Osteoblast (primary cell): ENCODE results near the gene TTC23L. TPM values are rescaled to one million over a fixed set of nuclear protein-coding genes. Genes with fewer than 3 reads are reported as not detected.

Experiments
- DNase-seq: peaks from one replicate; pipeline ENCODE4 v3.0.0; 2011; ENCODE audit warnings: low spot score, mixed read lengths; ENCODE audit not compliant: insufficient read length; ENCODE audit errors: missing footprints
- H2AFZ ChIP-seq: 2 replicates; pipeline ENCODE4 v1.6.0; 2011; ENCODE audit warnings: mild to moderate bottlenecking, low read length
- H3K27ac ChIP-seq: 2 replicates; pipeline ENCODE4 v1.5.1; 2011; ENCODE audit warnings: mild to moderate bottlenecking, low read depth, low read length, moderate library complexity
- H3K27me3 ChIP-seq: 2 replicates; pipeline ENCODE4 v1.6.0; 2012; ENCODE audit warnings: mild to moderate bottlenecking, control low read depth, inconsistent platforms, low read length, moderate library complexity; ENCODE audit not compliant: insufficient read depth
- H3K36me3 ChIP-seq: 2 replicates; pipeline ENCODE4 v1.5.1; 2011; ENCODE audit warnings: mild to moderate bottlenecking, low read length, control low read depth, moderate library complexity; ENCODE audit not compliant: insufficient read depth
- H3K4me1 ChIP-seq: 2 replicates; pipeline ENCODE4 v1.5.1; 2011; ENCODE audit warnings: mild to moderate bottlenecking, low read length, control low read depth, moderate library complexity; ENCODE audit not compliant: insufficient read depth
- H3K4me2 ChIP-seq: 2 replicates; pipeline ENCODE4 v1.6.0; 2011; ENCODE audit warnings: mild to moderate bottlenecking, low read length; ENCODE audit not compliant: insufficient read depth
- H3K4me3 ChIP-seq: fragments of 200-600 bp; sonication (generic); 3 replicates; pipeline ENCODE4 v1.5.1; 2012; ENCODE audit warnings: mild to moderate bottlenecking, low read length, inconsistent platforms; ENCODE audit not compliant: insufficient read depth
- H3K79me2 ChIP-seq: 2 replicates; pipeline ENCODE4 v1.6.0; 2012; ENCODE audit warnings: mild to moderate bottlenecking, low read length, control low read depth, inconsistent platforms; ENCODE audit not compliant: insufficient read depth
- H3K9me3 ChIP-seq: 2 replicates; pipeline ENCODE4 v1.5.1; 2011; ENCODE audit warnings: low read depth, low read length, control low read depth
- H4K20me1 ChIP-seq: 2 replicates; pipeline ENCODE4 v1.6.0; 2012; ENCODE audit warnings: mild to moderate bottlenecking, low read length, control low read depth; ENCODE audit not compliant: insufficient read depth
- total RNA-seq: library from RNA; depleted of rRNA; stranded (reverse); fragments of >200 nt; gene quantifications from 2 replicates; pipeline ENCODE4 v1.2.3, GENCODE V29; 2012
- TF ChIP-seq, protein P1 (sequence below): IDR thresholded peaks from 2 replicates; pipeline ENCODE4 v1.5.1; 2011; ENCODE audit warnings: mild to moderate bottlenecking, low read depth, low read length, moderate library complexity; ENCODE audit errors: extremely low read depth

Gene TTC23L
- total RNA-seq, 1 donor, result not detected

DNA sequence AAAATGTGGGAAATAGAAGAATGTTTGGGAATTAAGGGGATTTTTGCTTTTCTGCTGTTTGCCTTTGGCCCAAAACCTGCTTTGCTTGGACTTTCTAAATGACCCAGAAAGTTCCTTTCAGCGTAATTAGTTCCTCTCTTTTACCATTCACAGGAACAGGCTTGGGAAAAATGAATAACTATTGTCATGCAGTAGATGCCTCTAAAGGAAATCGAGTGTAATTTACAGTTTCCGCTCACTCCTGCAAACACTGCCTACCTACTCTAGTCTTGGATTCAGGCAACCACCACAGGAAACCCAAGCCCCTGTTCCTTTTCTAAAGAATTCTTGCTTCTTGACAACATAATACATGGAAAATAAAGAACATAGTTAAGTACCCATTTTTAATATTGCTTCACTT, 25.0 kb downstream of the TTC23L start:
- Histone ChIP-seq H3K27ac (no peak overlapping the region), H3K79me2 (no peaks in the 10 kb centered on the region), H3K4me2 (no peak overlapping the region), H3K9me3 (no peaks in the 10 kb centered on the region), H3K36me3 (no peaks in the 10 kb centered on the region), H3K4me3 (no peak overlapping the region), H4K20me1 (no peaks in the 10 kb centered on the region), H2AFZ (no peak overlapping the region), H3K27me3 (no peaks in the 10 kb centered on the region), H3K4me1 (peaks cover 3% of the 10 kb centered on the region)
- TF ChIP-seq, protein P1, sequence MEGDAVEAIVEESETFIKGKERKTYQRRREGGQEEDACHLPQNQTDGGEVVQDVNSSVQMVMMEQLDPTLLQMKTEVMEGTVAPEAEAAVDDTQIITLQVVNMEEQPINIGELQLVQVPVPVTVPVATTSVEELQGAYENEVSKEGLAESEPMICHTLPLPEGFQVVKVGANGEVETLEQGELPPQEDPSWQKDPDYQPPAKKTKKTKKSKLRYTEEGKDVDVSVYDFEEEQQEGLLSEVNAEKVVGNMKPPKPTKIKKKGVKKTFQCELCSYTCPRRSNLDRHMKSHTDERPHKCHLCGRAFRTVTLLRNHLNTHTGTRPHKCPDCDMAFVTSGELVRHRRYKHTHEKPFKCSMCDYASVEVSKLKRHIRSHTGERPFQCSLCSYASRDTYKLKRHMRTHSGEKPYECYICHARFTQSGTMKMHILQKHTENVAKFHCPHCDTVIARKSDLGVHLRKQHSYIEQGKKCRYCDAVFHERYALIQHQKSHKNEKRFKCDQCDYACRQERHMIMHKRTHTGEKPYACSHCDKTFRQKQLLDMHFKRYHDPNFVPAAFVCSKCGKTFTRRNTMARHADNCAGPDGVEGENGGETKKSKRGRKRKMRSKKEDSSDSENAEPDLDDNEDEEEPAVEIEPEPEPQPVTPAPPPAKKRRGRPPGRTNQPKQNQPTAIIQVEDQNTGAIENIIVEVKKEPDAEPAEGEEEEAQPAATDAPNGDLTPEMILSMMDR, result no peak
- DNase-seq, result no peak

DNA sequence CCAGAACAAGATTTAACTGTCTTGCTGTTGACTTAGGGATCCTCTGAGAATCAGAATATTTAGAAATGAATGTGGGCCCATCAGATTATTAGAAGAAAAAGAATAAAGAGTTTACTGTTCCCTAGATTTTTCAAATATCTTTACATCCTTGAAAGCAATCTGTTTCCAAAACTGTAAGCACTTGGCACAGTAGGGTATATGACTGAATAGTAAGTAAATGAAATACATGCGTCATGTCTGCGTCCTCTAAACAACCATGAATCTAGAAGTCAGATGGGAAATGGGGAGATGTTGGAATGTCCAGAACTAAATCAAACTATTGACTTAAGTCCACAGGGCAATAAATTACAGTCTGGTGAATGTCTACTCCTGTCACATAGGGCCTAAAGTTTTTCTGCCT, 26.1 kb downstream of the TTC23L start:
- no peak for DNase-seq
- no peak overlapping the region for H3K27ac ChIP-seq

DNA sequence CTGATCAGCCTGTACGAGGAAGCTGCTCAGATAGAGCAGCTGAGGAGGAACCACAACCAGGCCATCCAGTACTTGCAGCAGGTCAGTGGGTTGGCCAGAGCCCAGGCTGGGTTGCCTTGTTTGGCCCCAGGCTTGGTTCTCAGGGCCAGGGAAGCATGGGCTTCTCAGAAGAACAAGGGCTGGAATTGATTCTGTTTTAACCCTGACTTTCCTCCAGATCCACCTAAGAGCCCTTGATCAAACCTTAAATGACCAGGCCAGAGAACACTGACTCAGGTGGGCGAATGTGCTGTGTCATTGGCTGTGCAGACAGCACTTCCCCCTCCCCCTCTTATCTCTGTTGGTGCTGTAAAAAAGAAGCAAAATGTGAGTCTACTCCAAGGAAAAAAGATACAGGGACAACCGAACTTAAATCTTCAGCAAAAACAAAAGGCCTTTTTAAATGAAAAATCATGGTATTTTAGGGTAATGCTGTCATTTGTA, 28.1 kb downstream of the TTC23L start:
- no peaks in the 10 kb centered on the region for H3K36me3 ChIP-seq
- H4K20me1 ChIP-seq, result no peaks in the 10 kb centered on the region
- TF ChIP-seq, protein P1, result no peak
- H3K27ac ChIP-seq, result no peak overlapping the region
- DNase-seq, result no peak
- no peaks in the 10 kb centered on the region for H3K27me3 ChIP-seq
- no peak overlapping the region for H3K4me2 ChIP-seq
- H3K9me3 ChIP-seq, result no peaks in the 10 kb centered on the region
- no peak overlapping the region for H3K4me3 ChIP-seq
- H3K79me2 ChIP-seq, result no peaks in the 10 kb centered on the region
- H2AFZ ChIP-seq, result no peak overlapping the region
- H3K4me1 ChIP-seq, result no peaks in the 10 kb centered on the region

More for the DNA sequence above, 26.1 kb downstream of the TTC23L start:
- no peaks in the 10 kb centered on the region for H3K36me3 ChIP-seq
- no peak overlapping the region for H3K4me3 ChIP-seq
- TF ChIP-seq, protein P1, result no peak
- no peaks in the 10 kb centered on the region for H3K4me1 ChIP-seq
- H2AFZ ChIP-seq, result no peak overlapping the region
- no peaks in the 10 kb centered on the region for H4K20me1 ChIP-seq
- no peaks in the 10 kb centered on the region for H3K9me3 ChIP-seq
- no peaks in the 10 kb centered on the region for H3K79me2 ChIP-seq
- H3K4me2 ChIP-seq, result no peak overlapping the region
- H3K27me3 ChIP-seq, result no peaks in the 10 kb centered on the region

DNA sequence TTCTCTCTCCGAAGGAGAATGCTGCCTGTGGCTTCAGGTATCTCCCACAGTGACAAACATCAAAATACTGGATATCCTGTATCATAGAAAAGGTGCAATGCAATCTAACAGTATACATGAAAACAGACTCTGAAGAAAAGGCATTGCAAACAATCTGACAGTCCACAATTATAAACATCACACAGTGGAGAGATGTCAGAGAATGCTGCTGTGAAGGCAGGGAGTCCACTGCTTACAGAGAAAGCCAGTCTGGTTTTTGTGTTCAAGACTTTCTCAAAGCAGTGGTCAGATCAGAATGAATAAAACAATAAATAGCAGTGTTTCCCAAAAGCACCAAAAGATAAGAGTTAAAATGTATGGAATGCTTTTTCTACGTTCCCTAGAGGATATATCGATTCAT, 28.7 kb downstream of the TTC23L start:
- H3K4me2 ChIP-seq, result no peak overlapping the region
- H3K36me3 ChIP-seq, result no peaks in the 10 kb centered on the region
- H3K4me1 ChIP-seq, result no peaks in the 10 kb centered on the region
- no peaks in the 10 kb centered on the region for H4K20me1 ChIP-seq
- no peaks in the 10 kb centered on the region for H3K27me3 ChIP-seq
- H3K9me3 ChIP-seq, result no peaks in the 10 kb centered on the region
- no peak overlapping the region for H2AFZ ChIP-seq
- no peak overlapping the region for H3K4me3 ChIP-seq
- H3K27ac ChIP-seq, result no peak overlapping the region
- DNase-seq, result no peak
- no peaks in the 10 kb centered on the region for H3K79me2 ChIP-seq
- TF ChIP-seq, protein P1, result no peak
